Measurements from ENCODE around the gene GDI1.

Gene GDI1

GRCh38 chrX:154466907-154467306, 30.0 kb downstream of the GDI1 start:
- DNase-seq (ENCODE audit: low spot score), result no peak
- ChIA-PET CTCF (no interaction called here), POLR2A (ENCODE audit: low non-redundant PET) (no interaction called here)

GRCh38 chrX:154467556-154467955, 30.6 kb downstream of the GDI1 start:
- no peak for TF ChIP-seq CTCF (conservative IDR thresholded peaks at IDR 0.05; ENCODE audit: low read depth)
- POLR2A ChIA-PET (ENCODE audit: low non-redundant PET), result no interaction called here
- CTCF ChIA-PET, result no interaction called here
- H3K27ac ChIP-seq, result no peak overlapping the region
- DNase-seq (ENCODE audit: low spot score), result no peak

More at GRCh38 chrX:154466907-154467306, 30.0 kb downstream of the GDI1 start:
- no peak overlapping the region for H3K27ac ChIP-seq
- TF ChIP-seq CTCF (conservative IDR thresholded peaks at IDR 0.05; ENCODE audit: low read depth), result no peak

GRCh38 chrX:154468217-154468616, 31.3 kb downstream of the GDI1 start:
- no peak for TF ChIP-seq CTCF (conservative IDR thresholded peaks at IDR 0.05; ENCODE audit: low read depth)
- H3K27ac ChIP-seq, result no peak overlapping the region
- POLR2A ChIA-PET (ENCODE audit: low non-redundant PET), result no interaction called here
- CTCF ChIA-PET, result no interaction called here
- DNase-seq (ENCODE audit: low spot score), result no peak

- no peak overlapping the region for H3K27ac ChIP-seq
- no peak for TF ChIP-seq CTCF (conservative IDR thresholded peaks at IDR 0.05; ENCODE audit: low read depth)
- CTCF ChIA-PET, result no interaction called here
- POLR2A ChIA-PET (ENCODE audit: low non-redundant PET), result no interaction called here
- DNase-seq (ENCODE audit: low spot score), result no peak
These were observed 32.2 kb downstream of the GDI1 start for GRCh38 chrX:154469114-154469513.

GRCh38 chrX:154469880-154470279, 32.9 kb downstream of the GDI1 start:
- CTCF ChIA-PET, result no interaction called here
- no peak for DNase-seq (ENCODE audit: low spot score)
- POLR2A ChIA-PET (ENCODE audit: low non-redundant PET), result no interaction called here
- H3K27ac ChIP-seq, result no peak overlapping the region
- TF ChIP-seq CTCF (conservative IDR thresholded peaks at IDR 0.05; ENCODE audit: low read depth), result no peak

GRCh38 chrX:154470434-154470833, 33.5 kb downstream of the GDI1 start:
- CTCF ChIA-PET, result no interaction called here
- POLR2A ChIA-PET (ENCODE audit: low non-redundant PET), result no interaction called here
- no peak overlapping the region for H3K27ac ChIP-seq

More at GRCh38 chrX:154470434-154470833, 33.5 kb downstream of the GDI1 start:
- TF ChIP-seq CTCF (conservative IDR thresholded peaks at IDR 0.05; ENCODE audit: low read depth), result no peak
- DNase-seq (ENCODE audit: low spot score), result no peak
